ENCODE data around the gene SMARCA4.

Gene SMARCA4

DNA sequence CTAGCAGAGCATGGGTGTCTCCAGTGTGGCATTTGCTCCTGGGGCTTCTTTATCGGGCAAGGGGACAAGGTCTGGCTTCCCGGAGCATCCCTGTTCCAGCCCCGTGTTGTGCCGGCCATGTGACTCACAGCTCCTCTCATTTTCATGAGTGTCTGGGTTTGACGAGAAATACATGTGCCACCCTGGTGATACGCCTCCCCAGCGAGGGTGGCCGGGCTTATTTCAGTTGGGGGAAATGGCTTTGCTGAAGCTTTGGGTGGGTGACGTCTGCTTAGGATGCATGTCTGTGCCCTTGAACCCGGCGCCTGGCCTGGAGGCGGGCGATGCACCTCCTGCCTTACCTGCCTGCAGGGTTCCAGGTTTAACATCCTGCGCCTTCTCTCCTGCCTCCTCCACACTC lies 66.6 kb downstream of the SMARCA4 start:
- no peak overlapping the region for H3K27ac ChIP-seq
- DNase-seq (ENCODE audit: low read depth, low spot score), result no peak

DNA sequence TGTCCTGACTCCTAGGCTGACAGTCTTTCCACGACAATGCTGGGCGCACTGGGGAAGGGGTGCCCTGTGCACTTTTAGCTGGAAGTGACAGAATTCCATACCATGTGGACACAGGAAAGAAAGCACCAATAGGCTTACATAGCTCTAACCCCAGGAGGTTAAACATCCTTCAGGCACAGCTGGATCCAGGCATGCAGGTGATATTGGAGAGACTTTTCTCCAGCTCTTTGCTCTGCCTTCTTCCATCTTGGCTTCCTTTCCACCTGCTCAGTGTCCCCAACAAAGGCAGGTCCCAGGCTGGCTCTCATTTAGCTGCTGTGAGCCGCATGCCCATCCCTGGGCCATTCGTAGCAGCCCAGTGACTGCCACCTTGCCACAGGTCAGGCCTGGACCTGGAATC lies 67.3 kb downstream of the SMARCA4 start:
- no peak overlapping the region for H3K27ac ChIP-seq
- DNase-seq (ENCODE audit: low read depth, low spot score), result no peak

DNA sequence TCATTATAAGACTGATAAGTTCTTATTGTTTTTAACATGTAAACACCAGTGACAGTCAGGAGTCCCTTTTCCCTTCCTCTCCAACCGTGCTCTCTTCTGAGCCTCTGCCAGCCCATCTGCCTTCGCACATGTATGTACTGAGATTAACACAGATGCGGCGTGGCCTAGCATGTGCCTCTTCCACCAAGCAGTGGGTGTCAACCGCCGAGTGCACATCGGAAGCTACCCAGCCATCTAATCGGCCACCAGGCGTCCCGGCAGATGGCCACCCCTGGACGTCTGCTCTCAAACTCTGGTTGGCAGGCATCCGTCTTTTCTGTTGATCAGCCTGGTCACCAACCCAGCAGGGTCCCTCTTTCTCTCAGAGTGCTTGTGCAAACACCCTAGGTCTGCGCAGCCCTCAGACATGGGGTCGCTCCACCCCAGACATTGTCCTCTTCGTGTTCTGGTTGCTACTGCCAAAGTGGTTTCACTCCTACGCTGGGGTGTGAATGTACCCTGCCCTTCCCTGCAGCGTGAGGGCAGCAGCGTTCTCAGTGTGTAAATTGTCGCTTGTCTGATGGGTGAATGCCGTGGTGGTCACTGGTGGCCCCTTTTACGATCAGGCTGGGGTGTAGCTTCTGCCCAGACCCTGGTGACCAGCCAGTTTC lies 70.7 kb downstream of the SMARCA4 start:
- no peak overlapping the region for H3K27ac ChIP-seq
- DNase-seq (ENCODE audit: low read depth, low spot score), result no peak

DNA sequence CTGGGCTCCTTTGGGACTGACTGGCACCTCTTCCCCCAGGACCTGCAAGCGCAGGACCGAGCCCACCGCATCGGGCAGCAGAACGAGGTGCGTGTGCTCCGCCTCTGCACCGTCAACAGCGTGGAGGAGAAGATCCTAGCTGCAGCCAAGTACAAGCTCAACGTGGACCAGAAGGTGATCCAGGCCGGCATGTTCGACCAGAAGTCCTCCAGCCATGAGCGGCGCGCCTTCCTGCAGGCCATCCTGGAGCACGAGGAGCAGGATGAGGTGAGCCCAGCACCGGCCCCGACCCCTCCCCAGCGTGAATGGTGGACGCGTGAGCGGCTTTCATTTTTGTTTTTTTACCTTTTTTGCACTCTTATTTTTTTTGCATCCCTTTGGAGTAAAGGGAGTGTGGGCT lies 72.4 kb downstream of the SMARCA4 start:
- H3K27ac ChIP-seq, result no peak overlapping the region
- DNase-seq (ENCODE audit: low read depth, low spot score), result no peak

DNA sequence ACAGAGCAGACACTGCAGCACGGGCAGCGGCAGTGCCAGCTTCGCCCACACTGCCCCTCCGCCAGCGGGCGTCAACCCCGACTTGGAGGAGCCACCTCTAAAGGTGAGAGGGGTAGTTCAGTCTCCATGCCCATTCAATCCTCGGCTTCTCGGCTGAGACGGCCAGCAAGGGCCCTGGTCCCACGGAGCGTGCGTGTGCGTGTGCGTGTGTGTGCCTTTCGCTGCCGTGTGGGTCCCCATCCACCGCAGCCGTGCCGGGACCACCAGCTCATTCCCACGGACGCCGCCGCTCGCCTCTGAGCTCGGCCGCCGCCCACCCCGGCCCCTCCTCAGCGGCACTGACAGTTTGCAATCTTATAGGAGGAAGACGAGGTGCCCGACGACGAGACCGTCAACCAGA lies 72.9 kb downstream of the SMARCA4 start:
- no peak for DNase-seq (ENCODE audit: low read depth, low spot score)
- H3K27ac ChIP-seq, result no peak overlapping the region

DNA sequence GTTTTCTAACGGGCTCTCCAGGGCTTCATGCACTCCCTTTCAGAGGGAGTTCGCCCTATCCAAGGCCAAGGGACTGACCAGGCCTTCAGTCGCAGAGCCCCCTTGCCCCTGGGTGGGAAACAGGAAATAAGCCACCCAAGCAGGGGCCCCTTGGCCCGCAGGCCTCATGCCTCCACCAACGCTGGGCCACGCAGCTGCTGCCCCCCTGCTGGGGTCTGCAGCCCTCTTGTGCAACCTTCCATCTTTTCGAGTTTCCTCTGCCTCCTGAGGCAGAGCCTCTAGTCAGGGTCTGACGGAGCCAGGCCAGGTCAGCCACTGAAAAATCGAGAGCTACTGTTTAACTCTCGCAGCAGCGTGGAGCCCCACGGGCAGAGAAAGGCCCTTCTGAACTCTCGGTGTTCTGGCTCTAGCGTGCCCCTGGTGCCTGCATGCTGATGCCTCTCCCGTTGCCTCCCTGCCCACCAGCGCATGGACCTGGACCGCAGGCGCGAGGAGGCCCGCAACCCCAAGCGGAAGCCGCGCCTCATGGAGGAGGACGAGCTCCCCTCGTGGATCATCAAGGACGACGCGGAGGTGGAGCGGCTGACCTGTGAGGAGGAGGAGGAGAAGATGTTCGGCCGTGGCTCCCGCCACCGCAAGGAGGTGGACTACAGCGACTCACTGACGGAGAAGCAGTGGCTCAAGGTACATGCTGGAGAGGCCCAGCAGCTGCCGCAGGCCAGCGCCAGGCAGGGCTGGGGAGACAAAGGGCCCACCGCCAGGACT lies 73.8 kb downstream of the SMARCA4 start:
- no peak overlapping the region for H3K27ac ChIP-seq
- DNase-seq (ENCODE audit: low read depth, low spot score), result no peak

DNA sequence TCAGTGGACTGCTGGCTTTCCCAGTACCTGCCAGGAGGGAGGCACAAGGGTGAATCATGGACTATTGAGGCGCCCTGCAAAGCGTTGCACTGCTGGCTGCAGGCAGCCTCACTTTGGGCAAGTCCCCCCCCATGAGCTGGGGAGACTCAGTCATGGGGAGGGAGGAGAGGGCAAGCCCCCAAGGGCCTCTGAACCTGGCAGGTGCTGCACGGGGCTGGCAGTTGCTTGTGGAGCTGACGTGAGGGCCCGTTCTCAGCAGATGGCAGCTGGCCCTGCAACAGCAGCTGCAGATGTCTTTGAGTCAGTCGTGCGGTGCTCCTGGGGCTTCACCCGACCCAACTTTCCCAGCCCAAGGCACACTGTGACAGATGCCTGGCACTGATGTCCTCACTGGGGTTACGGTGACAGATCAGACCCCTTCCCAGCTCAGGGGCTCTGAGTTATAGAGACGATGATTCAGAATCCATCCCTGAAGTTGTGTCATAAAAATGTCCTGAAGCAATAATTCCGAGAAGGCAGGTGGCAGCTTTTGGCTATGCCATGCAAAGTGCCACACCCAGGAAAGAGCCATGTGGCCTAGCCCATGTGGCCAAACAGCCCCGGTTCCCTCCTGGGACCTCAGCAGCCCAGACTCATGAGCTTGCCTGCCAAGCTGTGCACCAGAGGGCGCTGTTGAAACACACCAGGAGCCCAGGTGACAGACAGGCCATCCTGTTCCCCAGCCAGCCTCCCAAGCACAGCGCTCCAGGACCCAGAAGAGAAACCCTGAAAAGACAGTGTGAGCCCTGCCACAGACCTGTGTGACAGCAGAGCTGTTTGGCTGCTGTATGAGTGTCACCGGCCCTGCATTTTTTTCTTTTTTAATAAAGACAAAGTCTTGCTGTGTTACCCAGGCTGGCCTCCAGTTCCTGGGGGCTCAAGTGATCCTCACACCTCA lies 74.9 kb downstream of the SMARCA4 start:
- peak; percentile 68 for DNase-seq (ENCODE audit: low read depth, low spot score)
- peak overlapping the region; percentile 28 for H3K27ac ChIP-seq

DNA sequence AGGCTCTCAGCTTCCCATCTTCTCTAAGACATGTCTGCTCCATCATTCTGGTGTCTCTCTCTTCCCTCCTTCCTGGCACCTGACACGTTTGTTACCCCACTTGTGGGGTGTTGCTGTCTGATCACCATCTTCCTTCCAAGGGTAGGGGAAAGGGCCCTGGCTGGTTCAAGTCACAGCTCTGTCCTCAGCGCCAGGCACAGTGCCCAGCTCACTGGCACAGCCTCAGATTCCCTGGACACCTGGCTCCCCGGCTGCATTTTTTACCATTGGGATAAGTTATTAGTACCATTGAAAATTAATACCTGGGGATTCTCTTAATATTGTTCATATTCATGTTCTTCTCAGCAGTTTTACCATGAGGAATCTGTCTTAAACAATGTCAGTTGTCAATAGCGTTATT lies 77.7 kb downstream of the SMARCA4 start:
- DNase-seq (ENCODE audit: low read depth, low spot score), result no peak
- no peak overlapping the region for H3K27ac ChIP-seq

DNA sequence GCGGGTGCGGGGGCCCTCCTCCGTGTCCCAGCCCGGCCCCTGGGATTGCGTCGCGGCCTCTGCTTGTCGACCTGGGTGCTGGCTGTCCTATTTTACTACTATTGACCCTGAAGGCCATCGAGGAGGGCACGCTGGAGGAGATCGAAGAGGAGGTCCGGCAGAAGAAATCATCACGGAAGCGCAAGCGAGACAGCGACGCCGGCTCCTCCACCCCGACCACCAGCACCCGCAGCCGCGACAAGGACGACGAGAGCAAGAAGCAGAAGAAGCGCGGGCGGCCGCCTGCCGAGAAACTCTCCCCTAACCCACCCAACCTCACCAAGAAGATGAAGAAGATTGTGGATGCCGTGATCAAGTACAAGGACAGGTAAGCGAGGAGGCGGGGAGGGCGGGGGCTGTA lies 80.4 kb downstream of the SMARCA4 start:
- peak overlapping the region; percentile 65 for H3K27ac ChIP-seq
- DNase-seq (ENCODE audit: low read depth, low spot score), result no peak

DNA sequence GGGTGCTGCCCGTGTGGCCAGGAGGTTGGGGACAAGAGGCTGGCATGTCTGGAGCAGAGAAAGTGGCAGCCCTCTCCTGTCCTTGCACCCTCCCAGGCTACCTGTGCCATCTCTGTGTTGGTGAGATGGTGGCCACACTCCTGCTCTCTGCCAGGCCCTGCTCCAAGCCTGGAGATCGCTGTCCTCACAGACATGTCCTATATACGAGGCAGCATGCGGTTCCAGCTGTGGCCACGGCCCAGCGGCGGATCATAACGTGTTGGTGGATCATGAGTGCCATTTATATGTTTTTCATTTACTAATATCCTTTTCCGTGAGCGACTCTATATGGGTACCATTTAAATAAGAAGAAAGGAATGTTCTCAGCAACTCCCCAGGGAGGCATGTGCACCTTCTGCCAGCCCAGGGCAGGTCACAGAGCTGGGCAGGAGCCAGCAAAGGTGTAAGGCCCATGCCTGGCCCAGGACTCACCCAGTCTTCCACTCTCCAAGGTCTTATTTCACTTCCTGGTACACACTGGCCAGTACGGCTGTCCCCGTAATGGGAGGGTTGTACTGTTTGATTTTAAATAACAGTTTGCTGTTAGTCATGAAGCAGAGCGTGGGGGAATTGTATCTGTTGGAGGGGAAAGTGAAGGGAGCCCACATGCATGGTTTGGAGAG lies 81.3 kb downstream of the SMARCA4 start:
- peak; percentile 40 for DNase-seq (ENCODE audit: low read depth, low spot score)
- peak overlapping the region; percentile 65 for H3K27ac ChIP-seq

DNA sequence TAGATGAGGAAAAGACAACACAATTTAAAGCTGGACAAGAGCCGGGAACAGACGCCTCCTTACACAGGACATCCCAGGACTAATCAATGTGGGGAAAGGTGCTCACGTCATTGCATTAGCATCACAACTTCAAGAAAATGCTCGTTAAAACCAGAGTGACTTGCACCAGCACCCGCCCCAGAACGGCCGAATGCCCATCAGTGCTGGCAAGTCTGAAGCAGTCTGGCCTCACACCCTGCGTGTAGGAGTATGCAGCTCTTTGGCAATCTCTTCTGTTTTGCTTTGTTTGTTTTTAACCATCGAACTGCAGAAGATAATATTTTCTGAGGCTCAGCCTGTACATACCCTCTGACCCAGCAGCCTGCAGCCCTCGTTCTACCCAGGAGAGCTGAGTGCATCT lies 83.6 kb downstream of the SMARCA4 start:
- no peak overlapping the region for H3K27ac ChIP-seq
- DNase-seq (ENCODE audit: low read depth, low spot score), result no peak

DNA sequence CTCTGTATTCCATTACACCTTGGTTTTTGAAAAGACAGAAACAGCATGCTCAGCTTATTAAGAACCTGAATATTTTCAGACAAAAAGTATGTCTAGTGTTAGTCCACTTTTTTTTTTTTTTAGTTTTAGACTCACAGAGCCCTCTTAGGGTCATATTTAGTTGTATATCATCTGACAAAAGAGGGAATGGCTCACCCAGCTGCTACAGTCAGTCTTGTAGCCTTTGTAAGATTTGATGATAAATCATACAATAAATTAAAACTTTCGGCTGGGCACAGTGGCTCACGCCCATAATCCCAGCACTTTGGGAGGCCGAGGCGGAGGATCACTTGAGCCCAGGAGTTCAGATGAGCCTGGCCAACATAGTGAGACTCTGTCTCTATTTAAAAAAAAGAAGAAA lies 84.7 kb downstream of the SMARCA4 start:
- DNase-seq (ENCODE audit: low read depth, low spot score), result no peak
- no peak overlapping the region for H3K27ac ChIP-seq

DNA sequence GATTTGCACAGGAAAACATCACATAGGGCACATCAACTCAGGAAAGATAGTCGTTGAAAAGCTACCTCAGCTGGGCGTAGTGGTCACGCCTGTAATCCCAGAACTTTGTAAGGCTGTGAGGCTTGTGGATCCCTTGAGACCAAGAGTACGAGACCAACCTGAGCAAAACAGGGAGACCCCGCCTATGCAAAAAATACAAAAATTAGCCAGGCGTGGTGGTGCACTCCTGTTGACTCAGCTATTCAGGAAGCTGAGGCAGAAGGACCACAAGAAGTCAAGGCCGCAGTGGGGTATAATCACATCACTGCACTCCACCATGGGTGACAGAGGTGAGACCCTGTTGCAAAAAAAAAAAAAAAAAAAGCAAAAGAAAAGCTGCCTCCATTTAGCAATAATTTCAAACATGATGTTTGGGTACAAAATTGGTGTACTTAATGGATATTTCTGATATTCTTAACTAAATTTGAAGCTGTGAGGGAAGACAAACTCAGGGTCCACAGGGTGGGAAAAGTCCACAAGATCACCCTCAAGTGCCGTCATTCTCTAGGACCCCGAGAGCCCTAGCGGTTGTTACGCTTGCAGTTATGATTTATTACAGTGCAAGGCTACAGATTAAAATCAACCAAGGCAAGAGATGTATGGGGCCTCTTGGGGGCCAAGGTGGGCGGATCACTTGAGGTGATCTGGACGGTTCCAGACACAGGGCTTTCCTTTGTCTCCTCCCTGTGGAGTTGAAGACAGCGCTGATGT lies 86.0 kb downstream of the SMARCA4 start:
- no peak overlapping the region for H3K27ac ChIP-seq
- DNase-seq (ENCODE audit: low read depth, low spot score), result no peak

DNA sequence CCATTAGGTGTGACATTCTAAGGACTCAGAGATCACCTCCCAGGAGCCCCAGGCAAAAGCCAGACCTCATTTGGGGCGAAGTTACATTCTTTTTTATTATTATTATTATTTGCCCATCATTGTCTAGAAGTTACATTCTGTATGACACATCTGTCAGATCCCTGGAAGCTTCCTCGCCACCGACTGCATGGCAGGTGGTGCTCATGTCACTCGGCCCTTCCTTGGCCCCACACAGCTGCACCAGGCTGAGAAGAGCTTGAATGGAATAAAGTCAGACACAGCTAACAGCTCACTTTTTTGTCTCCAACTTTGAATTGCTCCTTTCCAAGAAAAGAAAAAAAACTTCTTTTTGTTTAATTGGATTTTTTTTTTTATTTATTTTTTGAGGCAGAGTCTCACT lies 87.0 kb downstream of the SMARCA4 start:
- no peak overlapping the region for H3K27ac ChIP-seq
- DNase-seq (ENCODE audit: low read depth, low spot score), result no peak

DNA sequence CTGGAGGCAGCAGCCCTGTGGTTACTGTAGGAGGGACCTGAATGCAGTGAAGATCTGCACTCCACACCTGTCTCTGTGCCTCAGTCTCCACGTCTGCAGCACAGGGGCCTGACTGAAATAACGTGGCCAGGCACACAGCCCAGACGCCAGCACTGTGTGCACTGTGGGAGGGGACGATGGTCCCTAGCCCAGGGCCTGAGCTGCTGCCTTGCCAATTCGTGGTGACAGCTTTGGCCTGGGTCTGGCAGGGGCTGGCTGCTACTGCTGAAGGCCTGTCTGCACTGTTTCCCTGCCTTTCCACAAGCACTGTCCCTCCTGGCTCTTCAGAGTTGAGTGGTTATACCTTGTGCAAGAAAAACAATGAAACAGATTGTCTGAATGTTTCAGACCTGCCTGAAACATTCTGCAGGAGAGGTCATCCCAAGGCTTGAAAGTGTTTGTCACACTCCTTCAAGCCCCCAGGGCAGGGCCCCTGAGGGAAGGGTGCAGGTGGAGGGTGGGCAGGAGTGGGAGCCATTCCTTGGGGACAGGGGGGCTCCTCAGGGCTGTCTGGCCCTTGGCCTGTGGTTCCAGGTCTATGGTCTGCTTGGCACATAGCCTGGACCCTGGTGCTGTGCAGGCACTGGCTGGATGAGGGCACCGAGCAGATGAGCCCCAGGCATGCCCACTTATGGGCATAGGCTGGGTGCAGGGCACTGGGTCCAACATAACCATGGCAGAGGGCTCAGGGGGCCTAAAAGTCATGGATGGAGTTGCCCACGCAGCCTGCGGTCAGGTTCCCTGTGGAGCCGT lies 89.7 kb downstream of the SMARCA4 start:
- no peak for DNase-seq (ENCODE audit: low read depth, low spot score)
- no peak overlapping the region for H3K27ac ChIP-seq

DNA sequence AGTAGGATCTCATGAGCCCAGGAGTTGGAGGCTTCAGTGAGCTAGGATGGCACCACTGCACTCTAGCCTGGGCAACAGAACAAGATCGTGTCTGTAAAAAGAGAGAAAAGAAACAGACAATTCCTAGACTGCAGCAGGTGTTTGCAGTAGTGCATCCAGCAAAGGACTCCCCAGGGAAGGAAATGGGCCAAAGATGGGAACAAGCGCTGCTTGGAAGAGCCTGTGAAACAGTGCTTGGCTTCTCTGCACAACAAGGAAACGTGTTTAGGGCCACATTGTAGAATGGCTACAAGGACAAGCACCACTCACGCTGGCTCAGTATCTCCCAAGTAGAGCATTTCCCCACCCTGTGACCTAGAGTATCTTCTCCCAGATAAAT lies 93.0 kb downstream of the SMARCA4 start:
- H3K27ac ChIP-seq, result no peak overlapping the region
- no peak for DNase-seq (ENCODE audit: low read depth, low spot score)

DNA sequence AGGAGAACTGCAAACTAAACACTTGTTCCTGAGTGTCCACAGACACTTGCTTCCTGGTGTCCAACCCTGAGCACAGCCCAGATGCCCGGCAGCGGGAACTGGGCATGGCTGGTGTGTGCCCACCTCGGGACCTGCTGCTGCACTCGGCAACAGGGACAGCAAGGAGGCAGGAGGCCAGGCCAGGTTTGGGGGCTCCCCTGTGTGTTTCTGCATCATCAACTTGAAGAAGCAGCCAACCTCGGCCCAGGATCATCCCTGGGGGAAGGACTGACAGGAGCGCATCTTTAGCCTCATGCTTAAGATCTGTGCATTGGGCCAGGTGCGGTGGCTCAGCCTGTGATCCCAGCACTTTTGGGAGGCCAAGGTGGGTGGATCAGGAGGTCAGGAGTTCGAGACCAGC lies 93.4 kb downstream of the SMARCA4 start:
- DNase-seq (ENCODE audit: low read depth, low spot score), result no peak
- H3K27ac ChIP-seq, result no peak overlapping the region

DNA sequence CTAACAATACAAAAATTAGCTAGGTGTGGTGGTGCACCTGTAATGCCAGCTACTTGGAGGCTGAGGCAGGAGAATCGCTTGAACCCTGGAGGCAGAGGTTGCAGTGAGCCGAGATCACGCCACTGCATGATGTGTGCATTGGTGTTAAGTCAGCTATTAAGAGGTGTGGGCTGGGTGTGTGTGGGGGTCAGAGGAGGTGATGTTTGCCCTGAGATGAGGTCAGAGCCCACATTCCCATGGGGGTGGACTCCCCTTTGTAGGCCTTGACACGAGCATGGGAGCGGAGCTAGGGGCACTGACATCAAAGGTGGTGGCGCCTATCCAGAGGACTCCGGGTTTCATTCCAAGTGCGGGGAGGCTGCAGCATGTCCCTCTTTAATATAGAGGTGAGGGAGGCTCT lies 93.8 kb downstream of the SMARCA4 start:
- no peak for DNase-seq (ENCODE audit: low read depth, low spot score)
- no peak overlapping the region for H3K27ac ChIP-seq

Measured in epithelial cell of prostate (primary cell).